GM18861 (cell line): ENCODE data around the gene SMYD3.

Experiments used
- ATAC-seq: cut with Tn5 transposase; IDR thresholded peaks from one replicate; pipeline ENCODE4 v1.9.1; 2021; ENCODE audit not compliant: unreplicated experiment

Gene SMYD3

DNA sequence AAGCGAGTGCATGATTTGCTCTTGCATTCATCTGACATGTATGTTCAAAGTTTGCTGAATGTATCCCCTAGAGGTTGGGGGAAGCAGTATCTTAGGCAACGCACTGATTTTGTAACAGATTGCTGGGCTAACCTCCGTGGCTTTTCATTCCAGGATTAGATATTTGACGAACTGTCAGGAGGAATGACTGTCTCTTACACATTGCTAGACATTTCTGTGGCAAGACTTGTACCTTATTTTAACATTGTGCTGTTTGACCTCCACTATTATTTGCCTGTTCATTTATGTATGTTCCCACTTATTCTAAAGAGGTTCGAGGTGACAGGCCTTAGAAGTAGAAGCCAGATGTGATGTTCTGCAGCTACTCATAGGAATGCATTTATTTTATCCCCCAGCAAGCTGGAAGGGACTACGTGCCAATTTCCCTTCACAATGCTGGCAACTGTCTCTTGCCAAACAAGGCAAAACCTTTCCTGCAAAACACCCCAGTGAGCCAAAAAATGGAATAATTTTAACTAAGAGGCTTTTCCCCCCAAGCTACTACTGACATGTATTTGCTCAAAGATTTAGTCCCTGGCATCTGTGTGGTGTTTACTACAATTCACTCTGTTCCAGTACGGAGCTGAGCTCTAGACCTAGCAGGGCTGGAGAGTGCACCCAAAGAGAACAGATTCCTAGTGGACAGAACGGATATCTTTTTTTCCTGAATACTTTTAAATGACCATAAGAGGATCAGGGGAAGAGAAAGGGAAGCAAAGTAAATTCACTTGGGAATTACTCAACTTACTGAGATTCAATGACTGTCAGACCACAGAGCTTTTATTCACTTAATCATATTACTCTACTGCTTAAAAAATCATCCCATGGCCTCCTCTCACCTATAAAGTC, 646.2 kb downstream of the SMYD3 start:
- no peak for ATAC-seq

DNA sequence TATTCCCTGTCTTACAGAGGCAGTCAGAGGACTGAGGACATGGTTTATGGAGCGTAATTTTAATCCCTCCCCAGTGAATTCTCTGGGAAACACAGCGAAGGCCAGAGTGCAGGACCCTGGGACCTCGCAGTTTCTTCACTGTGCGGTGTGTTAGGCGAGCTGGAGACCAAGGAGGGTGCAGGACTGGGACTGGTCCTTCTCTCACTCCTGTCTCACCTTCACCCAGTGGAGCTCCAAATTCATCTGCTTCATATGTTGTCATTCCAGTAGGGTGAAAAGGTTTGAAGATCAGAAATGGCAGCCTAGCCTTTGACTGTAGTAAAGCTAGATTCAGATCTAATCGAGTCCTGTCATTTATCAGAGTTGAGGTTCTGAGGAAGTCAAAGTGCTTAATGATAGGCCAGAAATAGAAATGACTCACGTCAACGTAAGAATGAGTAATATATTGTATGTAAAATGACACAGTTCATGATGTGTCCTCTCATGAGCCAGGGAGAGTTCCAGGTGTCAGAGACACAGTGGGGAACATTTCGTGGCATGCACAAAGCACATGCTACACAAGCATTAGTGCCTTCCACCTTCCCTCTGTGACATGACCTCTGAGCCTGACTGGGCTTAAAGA, 647.5 kb downstream of the SMYD3 start:
- ATAC-seq, result no peak

DNA sequence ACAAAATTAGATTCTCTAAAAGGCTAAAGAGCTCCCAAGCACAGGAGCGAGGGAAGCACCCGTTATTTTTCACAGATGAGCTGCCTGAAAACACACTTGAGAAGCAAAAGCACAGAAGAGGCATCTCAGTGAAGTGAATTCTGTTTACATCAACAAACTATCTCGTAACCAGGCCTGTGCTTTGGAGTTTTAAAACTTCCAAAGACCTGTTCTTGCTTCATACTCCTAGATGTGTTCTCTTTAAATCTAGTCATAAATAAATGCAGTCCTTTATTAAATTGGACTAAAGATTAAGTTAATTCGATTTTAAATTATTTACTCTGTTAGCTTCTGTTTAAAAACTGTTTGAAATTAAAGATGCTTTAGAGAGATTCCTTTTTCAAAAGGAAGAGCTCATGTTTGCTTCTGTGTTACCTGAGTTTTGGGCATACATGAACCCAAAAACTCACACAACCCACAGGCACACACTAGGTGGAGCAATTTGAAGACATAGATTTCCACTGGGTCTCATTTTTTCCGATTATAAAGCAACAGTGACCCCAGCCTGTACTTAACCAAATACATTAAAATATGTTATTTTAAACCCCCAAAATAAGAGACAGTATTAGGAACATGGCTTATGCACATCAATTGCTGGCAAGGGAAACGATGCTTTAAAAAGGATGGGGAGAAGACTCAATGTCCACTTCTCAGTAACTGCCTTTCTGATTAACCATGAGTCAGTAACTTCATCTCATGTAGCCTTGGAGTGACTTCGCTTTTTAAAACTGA, 648.2 kb downstream of the SMYD3 start:
- ATAC-seq, result no peak

DNA sequence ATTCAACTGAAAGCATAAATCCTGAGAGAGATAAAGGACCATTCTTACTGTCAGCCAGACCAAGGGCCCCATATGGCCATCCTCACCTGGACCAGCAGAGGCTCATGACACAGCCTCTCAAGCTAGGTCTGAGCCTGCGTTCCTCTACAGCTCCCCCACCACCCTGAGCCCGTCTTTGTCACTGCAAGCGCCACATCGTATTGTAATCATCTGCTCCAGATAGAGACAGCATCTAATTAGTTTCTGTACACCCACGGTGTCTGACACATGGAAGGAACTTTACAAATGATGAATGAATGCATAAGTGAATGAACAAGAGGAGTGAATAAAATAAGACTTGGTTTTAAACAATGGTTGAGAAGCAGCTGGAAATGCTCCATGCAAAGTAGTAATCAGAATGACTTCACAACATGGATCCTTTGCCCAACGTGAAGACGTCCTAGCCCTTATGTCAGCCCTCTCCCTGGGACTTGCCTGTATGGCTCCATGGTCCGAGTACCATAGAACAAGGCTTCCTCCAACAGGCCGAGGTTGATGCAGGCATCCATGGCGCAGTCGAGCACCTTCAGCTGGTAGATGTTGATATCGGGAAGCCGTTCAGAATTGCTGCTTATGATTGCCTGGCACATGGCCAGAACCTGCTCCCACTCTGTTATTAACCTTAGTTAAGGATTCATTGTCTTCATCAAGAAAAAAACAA, 648.9 kb downstream of the SMYD3 start:
- ATAC-seq, result no peak

DNA sequence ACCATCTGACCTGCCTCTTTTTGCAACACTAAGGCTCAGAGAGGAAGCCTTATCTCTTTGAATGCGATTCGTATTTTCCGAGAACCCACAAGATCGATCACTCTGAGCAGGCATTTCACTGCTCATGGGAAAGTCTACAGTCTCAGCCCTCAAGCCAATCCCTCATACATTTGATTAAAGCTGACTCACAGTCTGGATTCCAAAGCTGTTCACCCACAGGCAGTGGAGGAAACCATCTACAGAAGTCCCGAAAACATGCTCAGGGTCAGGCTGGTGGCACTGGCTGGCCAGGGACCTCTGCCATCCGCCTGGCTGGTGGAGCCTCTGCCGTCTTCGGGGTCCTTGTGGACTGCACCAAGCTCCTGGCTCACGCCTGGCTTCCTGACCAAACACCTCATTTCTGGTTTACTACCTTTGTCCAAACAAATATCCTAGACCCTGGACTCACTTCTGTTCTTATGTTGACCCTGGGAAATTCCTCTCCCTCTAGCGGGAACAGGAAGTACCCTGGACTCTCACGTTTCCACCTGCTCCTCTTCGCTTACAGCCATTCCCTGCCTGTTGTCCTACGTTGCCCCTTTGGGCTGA, 650.0 kb downstream of the SMYD3 start:
- no peak for ATAC-seq

DNA sequence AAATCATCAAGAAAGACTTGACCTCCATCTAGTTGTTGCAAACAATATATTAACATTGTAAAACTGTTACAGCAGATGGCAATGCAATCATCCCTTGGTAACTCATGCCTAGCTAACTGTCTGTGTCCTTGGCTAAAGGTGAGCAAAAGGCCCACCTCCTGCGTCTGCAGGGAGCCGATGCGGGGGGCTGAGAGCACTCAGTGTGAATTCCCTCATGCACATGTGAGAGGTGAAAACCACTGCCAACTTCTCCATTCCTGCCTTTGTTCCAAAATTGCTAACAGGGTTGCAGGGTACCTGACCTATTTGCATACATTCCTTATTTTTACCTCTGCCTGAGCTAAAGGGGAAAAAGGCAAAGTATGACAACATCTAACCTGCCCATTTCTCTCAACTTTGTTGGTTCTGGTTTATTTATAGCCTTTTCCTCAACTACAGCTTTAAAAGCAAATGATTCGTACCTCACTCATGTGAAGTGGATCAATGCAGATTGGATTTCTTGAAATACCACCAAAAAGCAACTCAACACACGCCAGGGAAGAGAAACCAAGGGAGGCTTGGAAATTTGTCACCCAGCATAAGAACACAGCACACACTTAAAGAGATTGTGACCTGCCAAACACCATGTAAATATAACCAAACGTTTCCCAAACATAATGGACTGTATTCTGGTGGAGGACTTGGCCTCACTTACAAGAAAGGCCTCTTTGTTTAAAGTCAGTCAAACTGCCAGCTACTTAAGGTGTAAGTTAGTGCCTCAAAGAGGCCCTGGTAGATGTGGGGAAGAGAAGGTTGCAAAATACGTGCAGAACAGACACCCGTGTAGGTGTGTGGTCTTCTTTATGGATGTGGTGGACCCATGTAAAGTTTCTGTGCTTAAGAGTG, 651.0 kb downstream of the SMYD3 start:
- no peak for ATAC-seq

DNA sequence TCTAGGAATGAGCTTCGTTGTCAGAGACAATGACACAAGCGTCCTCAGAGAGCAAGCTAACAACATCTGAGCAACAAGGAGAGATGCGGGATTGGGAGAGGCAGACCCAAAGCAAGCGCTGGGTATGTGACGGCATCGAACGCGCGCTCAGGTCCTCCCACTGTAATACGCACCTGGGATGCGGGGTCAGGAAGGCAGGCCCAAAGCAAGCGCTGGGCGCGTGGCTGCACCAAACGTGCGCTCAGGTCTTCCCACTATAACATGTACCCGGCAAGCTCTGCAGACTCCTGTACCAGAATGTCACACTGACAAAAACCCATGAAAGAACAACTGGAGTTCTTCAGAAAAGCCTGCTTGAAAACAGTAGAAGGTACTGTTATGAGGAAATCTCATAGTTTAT, 653.8 kb downstream of the SMYD3 start:
- ATAC-seq, result no peak

DNA sequence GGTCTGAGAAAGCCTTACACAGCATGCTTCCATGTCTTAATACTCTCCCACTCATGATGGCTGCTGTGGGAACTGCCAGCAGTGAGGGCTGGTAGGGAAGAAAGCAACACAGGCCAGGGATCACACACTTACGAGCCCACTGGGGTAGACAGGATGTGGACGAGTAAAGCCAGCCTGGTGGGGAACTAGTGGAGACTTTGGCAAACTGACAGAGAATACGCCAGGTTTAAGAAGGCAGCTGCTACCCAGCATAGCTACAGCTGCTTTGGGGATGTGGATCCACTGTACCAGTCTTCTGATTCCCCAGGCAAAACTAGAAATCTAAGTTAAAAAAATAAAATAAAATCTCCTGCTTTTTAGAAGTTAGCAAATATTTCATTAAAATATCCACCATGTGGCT, 664.0 kb downstream of the SMYD3 start:
- no peak for ATAC-seq

DNA sequence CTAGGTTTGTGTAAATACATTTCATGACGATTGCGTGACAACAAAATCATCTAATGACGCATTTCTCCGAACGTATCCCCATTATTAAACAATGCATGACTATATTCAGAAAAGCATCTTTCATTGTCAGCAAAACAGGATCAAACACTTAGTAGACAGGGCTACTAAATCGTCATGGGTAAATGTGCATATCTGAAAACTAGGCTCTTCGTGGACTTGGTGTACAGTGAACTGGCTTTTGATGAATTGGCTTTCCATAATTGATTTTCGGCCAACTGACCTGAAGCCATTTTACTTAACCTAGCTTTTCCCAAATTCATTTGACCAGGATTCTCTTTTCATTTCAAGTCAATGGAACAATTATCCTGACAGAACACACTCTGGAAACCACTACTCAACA, 665.0 kb downstream of the SMYD3 start:
- ATAC-seq, result no peak

DNA sequence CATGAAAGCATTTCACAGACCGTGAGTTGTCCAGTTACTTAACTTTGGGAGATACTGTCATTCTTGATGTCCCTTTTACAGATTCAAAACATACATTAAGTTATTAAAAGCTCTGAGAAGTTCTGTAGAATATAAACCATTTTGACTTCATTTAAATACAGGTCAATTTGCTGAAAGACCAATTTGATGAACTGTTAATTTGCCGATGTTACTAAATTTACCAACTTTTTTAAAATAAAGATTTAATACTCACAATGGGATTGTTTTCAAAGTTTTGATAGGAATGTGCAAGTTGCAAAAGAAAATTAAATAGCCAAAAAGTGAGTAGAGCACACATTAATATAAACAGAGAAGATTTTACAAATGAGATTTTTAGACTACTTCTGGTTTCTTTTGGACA, 666.1 kb downstream of the SMYD3 start:
- ATAC-seq, result no peak

DNA sequence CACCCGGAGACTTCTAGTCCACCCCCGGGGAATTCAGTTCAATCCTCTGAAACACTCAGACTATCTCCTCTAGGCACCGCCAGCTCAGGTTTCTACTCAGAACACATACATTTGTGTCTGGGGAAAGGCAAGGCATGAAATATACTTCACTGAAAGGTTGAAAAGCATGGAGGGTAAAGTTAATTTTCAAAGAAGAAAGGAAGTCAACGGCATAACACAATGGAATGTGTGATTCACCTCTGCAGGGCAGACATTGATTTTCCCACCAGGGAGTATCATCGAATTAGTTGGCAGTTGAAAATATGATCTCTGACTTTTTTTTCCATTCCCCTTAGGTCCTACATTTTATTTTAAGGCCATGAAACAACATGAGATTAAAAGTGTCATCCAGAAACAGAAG, 669.4 kb downstream of the SMYD3 start:
- ATAC-seq, result no peak

DNA sequence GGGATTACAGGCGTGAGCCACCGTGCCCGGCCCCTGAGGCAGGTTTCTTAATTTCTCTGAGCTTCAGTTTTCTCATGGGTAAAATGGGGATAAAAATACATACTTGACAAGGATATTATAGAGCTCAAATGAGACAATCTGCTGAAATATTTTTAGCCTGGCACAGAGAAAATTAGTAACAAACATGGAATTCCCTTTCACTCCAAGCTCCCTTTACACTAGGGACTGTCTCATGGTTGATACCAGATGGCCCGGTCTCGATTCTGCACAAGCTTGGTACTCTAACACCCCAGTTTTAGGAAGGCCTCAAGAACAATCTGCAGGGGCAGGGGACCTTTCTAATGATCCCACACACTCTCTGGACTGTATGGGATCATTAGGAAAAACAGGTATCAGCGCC, 671.7 kb downstream of the SMYD3 start:
- ATAC-seq, result no peak

DNA sequence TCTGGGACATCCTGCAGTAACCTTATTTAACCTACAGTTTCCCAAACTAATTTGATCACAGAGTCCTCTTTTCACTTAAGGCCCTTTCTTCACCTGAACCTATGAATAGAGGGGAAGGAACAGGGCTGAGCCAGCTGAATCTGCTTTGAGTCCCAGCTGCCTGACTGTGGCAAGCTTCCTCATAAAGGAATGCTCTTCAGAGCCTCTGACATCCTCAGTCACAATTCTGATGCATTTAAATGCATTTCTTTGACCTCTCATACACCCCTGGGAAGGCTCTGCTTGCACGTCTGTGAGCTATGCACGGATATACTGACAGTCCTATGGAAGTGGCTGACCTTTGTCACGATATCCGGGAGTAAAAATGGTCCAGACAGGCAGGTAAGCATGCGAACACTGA, 673.1 kb downstream of the SMYD3 start:
- no peak for ATAC-seq

DNA sequence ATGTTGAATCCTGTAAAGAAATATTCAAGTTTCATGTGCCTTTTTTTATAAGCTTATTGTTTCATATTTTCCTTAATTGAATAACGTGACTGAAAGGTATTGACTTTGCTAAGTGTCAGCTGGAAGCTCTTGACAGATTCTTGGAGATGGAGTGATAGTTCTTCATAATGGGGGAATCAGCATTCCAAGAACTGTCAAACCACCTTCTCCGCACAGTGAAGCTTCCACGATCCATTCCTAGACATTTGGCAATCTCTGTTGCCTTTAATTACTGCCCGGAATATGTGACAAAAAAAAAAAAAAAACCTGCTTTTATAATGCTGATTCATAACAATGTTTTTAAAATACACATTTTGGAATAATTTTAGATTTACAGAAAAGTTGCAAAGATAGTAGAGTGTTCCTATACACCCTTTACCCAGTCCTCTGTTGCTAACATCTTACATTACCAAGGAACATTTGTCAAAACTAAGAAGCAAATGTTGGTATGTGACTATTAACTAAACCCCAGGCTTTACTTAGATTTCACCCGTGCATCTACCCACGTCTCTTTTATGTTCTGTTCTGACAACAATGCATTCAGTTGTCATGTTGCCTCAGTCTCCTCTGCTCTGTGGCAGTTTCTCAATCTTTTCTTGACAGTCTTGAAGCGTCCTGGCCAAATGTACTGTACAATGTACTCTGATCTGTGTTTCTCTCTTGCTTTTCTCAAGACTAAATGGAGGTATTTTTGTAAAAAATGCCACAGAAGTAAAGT, 674.1 kb downstream of the SMYD3 start:
- no peak for ATAC-seq

DNA sequence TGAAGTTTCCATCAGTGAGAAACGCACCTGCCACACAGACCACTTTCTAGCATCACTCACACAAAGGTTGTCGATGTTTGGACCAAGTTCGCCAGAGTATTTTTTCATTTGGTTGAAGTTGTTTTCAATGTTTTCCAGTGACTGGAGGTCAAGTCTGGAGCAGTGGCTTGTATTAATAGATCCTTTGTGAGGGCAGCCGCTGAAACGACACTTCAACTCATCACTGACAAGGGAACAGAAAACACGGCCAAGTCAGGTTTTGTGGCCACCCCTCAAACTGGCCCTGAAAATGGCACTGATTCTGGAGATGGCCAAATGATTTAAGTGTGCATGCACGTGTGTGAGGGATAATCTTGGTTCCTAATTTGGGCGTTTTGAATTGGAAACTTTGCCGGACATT, 675.6 kb downstream of the SMYD3 start:
- no peak for ATAC-seq

DNA sequence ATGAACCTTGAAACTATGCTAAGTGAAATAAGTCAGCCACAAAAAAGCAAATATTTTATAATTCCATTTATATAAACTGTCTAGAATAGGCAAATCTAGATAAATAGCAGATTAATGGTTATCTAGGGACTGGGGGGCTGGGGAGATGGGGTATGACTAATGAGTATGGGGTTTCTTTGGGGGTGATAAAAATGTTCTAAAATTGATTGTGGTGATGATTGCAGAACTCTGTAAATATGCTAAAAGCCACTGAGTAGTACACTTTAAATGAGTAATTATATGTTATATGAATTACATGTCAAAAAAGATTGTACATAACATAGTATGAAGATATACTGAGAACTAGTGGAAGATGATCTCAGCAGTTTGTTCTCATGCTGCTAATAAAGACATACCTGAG, 677.3 kb downstream of the SMYD3 start:
- ATAC-seq, result no peak

DNA sequence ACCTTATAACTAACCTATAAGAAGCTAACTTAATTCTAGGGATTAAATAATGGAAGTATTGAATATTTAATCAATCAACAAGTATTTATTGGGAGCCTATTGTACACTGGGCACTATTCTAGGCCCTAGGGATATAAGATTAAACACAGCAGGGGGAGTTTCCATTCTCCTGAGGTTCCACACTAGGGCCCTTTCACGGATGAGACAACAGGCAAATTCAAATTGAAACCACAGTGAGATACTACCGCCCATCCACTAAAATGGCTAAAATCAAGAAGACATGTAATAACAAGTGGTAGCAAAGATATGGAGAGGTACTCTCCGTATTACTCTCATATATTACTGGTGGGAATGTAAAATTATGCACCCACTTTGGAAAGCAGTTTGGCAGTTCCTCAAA, 677.9 kb downstream of the SMYD3 start:
- peak; percentile 62 for ATAC-seq

DNA sequence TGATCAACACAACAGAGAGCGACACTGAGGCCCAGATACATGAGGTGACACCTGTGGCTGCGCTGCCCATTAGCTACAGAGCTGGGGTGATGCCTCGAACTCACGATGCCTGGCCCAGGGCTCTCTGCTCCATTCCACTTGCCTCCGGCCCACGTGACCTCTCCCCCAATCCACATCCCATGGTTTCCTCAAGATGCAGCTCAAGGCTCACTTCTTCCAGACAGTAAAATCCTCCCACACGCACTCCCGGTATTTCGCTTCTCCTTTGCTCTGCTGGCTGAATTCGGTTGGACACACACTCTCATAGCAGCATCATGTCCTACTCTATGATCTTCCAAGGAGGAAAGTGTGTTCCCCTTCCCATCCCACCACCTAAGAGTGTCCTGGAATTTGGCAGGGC, 679.8 kb downstream of the SMYD3 start:
- ATAC-seq, result no peak
